GM19239 (cell line): ENCODE measurements around the gene OLFML2A.
"Not testable (repeated sequence)": the region's sequence is repeated elsewhere in the genome, so short reads cannot be mapped to it uniquely, and the experiment has no call there.

Experiments
- DNase-seq: peaks from one replicate; pipeline ENCODE4 v3.0.0; 2011; ENCODE audit warnings: low spot score; ENCODE audit not compliant: insufficient read length
- FAIRE-seq: peaks from 2 replicates; lab custom pipeline; 2011; peaks lifted over from hg19 to GRCh38; lab: Jason Lieb, UNC

Gene OLFML2A

GRCh38 chr9:124843456-124844034, 66.6 kb downstream of the OLFML2A start:
- FAIRE-seq = no peak
- no peak for DNase-seq

GRCh38 chr9:124844291-124844690, 67.4 kb downstream of the OLFML2A start:
- no peak for DNase-seq
- no peak for FAIRE-seq

- not testable (repeated sequence) for FAIRE-seq, DNase-seq
These were observed 69.5 kb downstream of the OLFML2A start for GRCh38 chr9:124846467-124846866.

GRCh38 chr9:124846969-124847368, 70.0 kb downstream of the OLFML2A start:
- FAIRE-seq (no peak), DNase-seq (no peak)

GRCh38 chr9:124849801-124850200, 72.9 kb downstream of the OLFML2A start:
- FAIRE-seq (no peak), DNase-seq (no peak)

GRCh38 chr9:124852121-124852828, 75.3 kb downstream of the OLFML2A start:
- DNase-seq (no peak), FAIRE-seq (no peak)

GRCh38 chr9:124852829-124853531, 76.0 kb downstream of the OLFML2A start, which contains the start of gene WDR38:
WDR38 (plus strand) TSS chr9:124853460; CDS start chr9:124853532, 72 bp downstream.
- peak; percentile 67 for FAIRE-seq
- DNase-seq = peak; percentile 79

GRCh38 chr9:124853605-124854143, 76.7 kb downstream of the OLFML2A start:
- FAIRE-seq (peak; percentile 56), DNase-seq (no peak)

GRCh38 chr9:124854161-124854560, 77.2 kb downstream of the OLFML2A start:
- DNase-seq = no peak
- no peak for FAIRE-seq

GRCh38 chr9:124854822-124855221, 77.9 kb downstream of the OLFML2A start:
- no peak for FAIRE-seq

GRCh38 chr9:124855566-124855943, 78.6 kb downstream of the OLFML2A start:
- DNase-seq = no peak
- no peak for FAIRE-seq

More at GRCh38 chr9:124854822-124855221, 77.9 kb downstream of the OLFML2A start:
- DNase-seq = no peak

- no peak for FAIRE-seq
- DNase-seq = no peak
These were observed 79.2 kb downstream of the OLFML2A start for GRCh38 chr9:124855944-124856765.

GRCh38 chr9:124857533-124858162, 80.7 kb downstream of the OLFML2A start:
- FAIRE-seq (no peak), DNase-seq (no peak)

GRCh38 chr9:124858330-124859046, 81.6 kb downstream of the OLFML2A start:
- DNase-seq (no peak), FAIRE-seq (no peak)

GRCh38 chr9:124859803-124860581, 83.1 kb downstream of the OLFML2A start:
- DNase-seq = no peak
- no peak for FAIRE-seq

GRCh38 chr9:124860582-124861341, 83.8 kb downstream of the OLFML2A start:
- DNase-seq (no peak), FAIRE-seq (no peak)
